ENCODE results near the gene CEP83.

The CEP83 gene

GRCh38 chr12:94340573-94340972 lies 119.1 kb downstream of the CEP83 start:
- ATAC-seq, result no peak

GRCh38 chr12:94338006-94338794 lies 121.5 kb downstream of the CEP83 start:
- TF ChIP-seq ISL1 (CRISPR knock-in tag; IDR thresholded peaks at IDR 0.05), result no peak
- TF ChIP-seq CSDC2 (CRISPR knock-in tag; IDR thresholded peaks at IDR 0.05), result no peak
- TF ChIP-seq CSRNP3 (CRISPR knock-in tag; IDR thresholded peaks at IDR 0.05), result no peak
- TF ChIP-seq TOX (CRISPR knock-in tag; IDR thresholded peaks at IDR 0.05; ENCODE audit: borderline replicate concordance), result no peak
- TF ChIP-seq PATZ1 (CRISPR knock-in tag; IDR thresholded peaks at IDR 0.05; ENCODE audit: borderline replicate concordance), result no peak
- no peak for TF ChIP-seq ARNTL (CRISPR knock-in tag; IDR thresholded peaks at IDR 0.05; ENCODE audit: borderline replicate concordance, low read depth)
- TF ChIP-seq BACH2 (CRISPR knock-in tag; IDR thresholded peaks at IDR 0.05; ENCODE audit: borderline replicate concordance), result no peak
- TF ChIP-seq TCF4 (CRISPR knock-in tag; IDR thresholded peaks at IDR 0.05; ENCODE audit: borderline replicate concordance), result no peak
- no peak for TF ChIP-seq ZFP3 (CRISPR knock-in tag; IDR thresholded peaks at IDR 0.05)
- TF ChIP-seq PPARA (CRISPR knock-in tag; IDR thresholded peaks at IDR 0.05; ENCODE audit: borderline replicate concordance), result no peak
- no peak for TF ChIP-seq ESRRG (CRISPR knock-in tag; IDR thresholded peaks at IDR 0.05)
- no peak for TF ChIP-seq ZC3H10 (CRISPR knock-in tag; IDR thresholded peaks at IDR 0.05)
- TF ChIP-seq RARB (CRISPR knock-in tag; IDR thresholded peaks at IDR 0.05), result no peak
- no peak for TF ChIP-seq ZNF8 (CRISPR knock-in tag; IDR thresholded peaks at IDR 0.05)
- no peak for TF ChIP-seq ZNF565 (CRISPR knock-in tag; conservative IDR thresholded peaks at IDR 0.05; ENCODE audit: low read depth)
- no peak for TF ChIP-seq OSR1 (CRISPR knock-in tag; IDR thresholded peaks at IDR 0.05)
- TF ChIP-seq POU6F1 (CRISPR knock-in tag; IDR thresholded peaks at IDR 0.05; ENCODE audit: borderline replicate concordance, low read depth), result no peak
- TF ChIP-seq GLIS3 (CRISPR knock-in tag; IDR thresholded peaks at IDR 0.05), result no peak
- no peak for TF ChIP-seq ZFP30 (CRISPR knock-in tag; IDR thresholded peaks at IDR 0.05)
- no peak for TF ChIP-seq TSHZ2 (CRISPR knock-in tag; IDR thresholded peaks at IDR 0.05)
- no peak for ATAC-seq

More at GRCh38 chr12:94340573-94340972, 119.1 kb downstream of the CEP83 start:
- TF ChIP-seq ISL1 (CRISPR knock-in tag; IDR thresholded peaks at IDR 0.05) (no peak), CSRNP3 (CRISPR knock-in tag; IDR thresholded peaks at IDR 0.05) (no peak), TCF4 (CRISPR knock-in tag; IDR thresholded peaks at IDR 0.05; ENCODE audit: borderline replicate concordance) (no peak), PPARA (CRISPR knock-in tag; IDR thresholded peaks at IDR 0.05; ENCODE audit: borderline replicate concordance) (no peak), RARB (CRISPR knock-in tag; IDR thresholded peaks at IDR 0.05) (no peak), BACH2 (CRISPR knock-in tag; IDR thresholded peaks at IDR 0.05; ENCODE audit: borderline replicate concordance) (no peak), ZFP3 (CRISPR knock-in tag; IDR thresholded peaks at IDR 0.05) (no peak), TSHZ2 (CRISPR knock-in tag; IDR thresholded peaks at IDR 0.05) (no peak)
